GM23248 (cell line): ENCODE data around the gene SPTBN4. TPM values are rescaled to one million over a fixed set of nuclear protein-coding genes. Genes with fewer than 3 reads are reported as not detected.
A peak's percentile ranks its signal among the peaks of the same experiment; 100 is the strongest.

Experiments used
- DNase-seq: peaks from one replicate; pipeline ENCODE4 v3.0.0-alpha.2; 2015
- H2AFZ ChIP-seq: fragments of 200-600 bp; sonication (generic); 2 replicates; pipeline ENCODE4 v1.6.1; 2016; ENCODE audit warnings: antibody characterized with exemption
- H3F3A ChIP-seq: fragments of 200-600 bp; sonication (generic); 2 replicates; pipeline ENCODE4 v1.6.1; 2016; ENCODE audit warnings: mild to moderate bottlenecking, antibody characterized with exemption, mixed run types; ENCODE audit not compliant: insufficient read depth
- H3K27ac ChIP-seq: fragments of 200-600 bp; sonication (generic); 2 replicates; pipeline ENCODE4 v1.5.1; 2016; ENCODE audit warnings: mild to moderate bottlenecking
- H3K27me3 ChIP-seq: fragments of 200-600 bp; sonication (generic); replicated peaks from 2 replicates; pipeline ENCODE4 v1.6.1; 2016; ENCODE audit warnings: mild to moderate bottlenecking; ENCODE audit not compliant: insufficient read depth
- H3K36me3 ChIP-seq: fragments of 200-600 bp; sonication (generic); 2 replicates; pipeline ENCODE4 v1.6.1; 2016; ENCODE audit warnings: low read depth, mild to moderate bottlenecking
- H3K4me1 ChIP-seq: fragments of 200-600 bp; sonication (generic); 2 replicates; pipeline ENCODE4 v1.6.1; 2016; ENCODE audit warnings: mild to moderate bottlenecking; ENCODE audit not compliant: insufficient read depth
- H3K4me2 ChIP-seq: fragments of 200-600 bp; sonication (generic); one replicate; pipeline ENCODE4 v1.6.1; 2016; ENCODE audit warnings: mild to moderate bottlenecking; ENCODE audit not compliant: unreplicated experiment
- H3K4me3 ChIP-seq: fragments of 200-600 bp; sonication (generic); 2 replicates; pipeline ENCODE4 v1.5.1; 2016; ENCODE audit warnings: mild to moderate bottlenecking
- H3K79me2 ChIP-seq: fragments of 200-600 bp; sonication (generic); 2 replicates; pipeline ENCODE4 v1.6.1; 2016; ENCODE audit warnings: mild to moderate bottlenecking; ENCODE audit not compliant: insufficient read depth
- H3K9ac ChIP-seq: fragments of 200-600 bp; sonication (generic); 2 replicates; pipeline ENCODE4 v1.6.1; 2016; ENCODE audit warnings: mild to moderate bottlenecking
- H3K9me2 ChIP-seq: fragments of 200-600 bp; sonication (generic); 2 replicates; pipeline ENCODE4 v1.6.1; 2016; ENCODE audit warnings: mixed run types, mild to moderate bottlenecking, moderate library complexity; ENCODE audit not compliant: insufficient read depth
- H3K9me3 ChIP-seq: fragments of 200-600 bp; sonication (generic); one replicate; pipeline ENCODE4 v1.6.1; 2017; ENCODE audit warnings: low read depth
- H4K20me1 ChIP-seq: fragments of 200-600 bp; sonication (generic); 2 replicates; pipeline ENCODE4 v1.6.0; 2016; ENCODE audit not compliant: insufficient read depth
- EZH2 ChIP-seq: fragments of 200-600 bp; sonication (generic); IDR thresholded peaks from 2 replicates; pipeline ENCODE4 v1.6.1; 2018; ENCODE audit warnings: antibody characterized with exemption, mild to moderate bottlenecking; ENCODE audit not compliant: insufficient read depth, poor library complexity, severe bottlenecking
- EZH2phosphoT487 ChIP-seq: fragments of 200-600 bp; sonication (generic); IDR thresholded peaks from 2 replicates; pipeline ENCODE4 v1.6.1; 2018; ENCODE audit warnings: antibody characterized with exemption, moderate library complexity, mild to moderate bottlenecking, low read depth; ENCODE audit not compliant: insufficient read depth
- WGBS, 2 experiments: methylation state at CpG; one replicate each; pipeline ENCODE4 v1.1.6; 2015 to 2017; ENCODE audit warnings: low lambda C conversion rate in 2 of 2, low coverage in 1 of 2; ENCODE audit errors: missing lambda C conversion rate in 2 of 2; 5-methylcytosine and 5-hydroxymethylcytosine counted together
- in situ Hi-C: fragments of 300-500 bp; cut with MboI; formaldehyde crosslinking; loops from 2 replicates; pipeline ENCODE4 v1.15.0; 2020
- polyA plus RNA-seq: library from polyadenylated mRNA; unstranded; fragments of >200 nt; fragmentation: Nextera tagmentation; extraction: Ambion mirVana; gene quantifications from 2 replicates; pipeline ENCODE4 v1.2.1, GENCODE V29; 2016
- total RNA-seq: library from RNA; depleted of rRNA; stranded (reverse); fragments of >200 nt; shearing (Covaris generic); gene quantifications from 2 replicates; pipeline ENCODE4 v1.2.3, GENCODE V29; 2014

Gene SPTBN4
- total and polyA plus RNA-seq, 2 experiments from 2014 or later, result 0.69 to 2.1 TPM

DNA sequence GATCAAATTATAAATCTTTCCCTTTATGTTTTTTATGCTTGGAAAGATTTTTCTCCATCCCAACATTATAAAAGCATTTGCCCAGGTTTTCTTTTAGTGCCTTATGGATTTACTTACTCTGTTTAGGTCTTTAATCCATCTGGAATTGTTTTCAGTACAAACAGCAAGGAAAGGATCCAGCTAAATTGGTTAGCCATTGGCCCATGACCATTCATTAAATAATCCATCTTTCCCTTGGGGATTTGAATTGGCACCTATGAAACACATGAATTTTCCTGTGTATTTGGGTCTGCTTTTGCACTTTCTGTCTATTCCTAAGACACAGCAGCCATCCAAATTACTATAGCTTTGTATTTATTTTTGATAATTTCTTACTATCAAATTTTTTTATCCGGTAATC lies 81.0 kb downstream of the SPTBN4 start:
- WGBS, 2 experiments, result 48 to 53% methylated on average over 1 of the region's 1 CpG

DNA sequence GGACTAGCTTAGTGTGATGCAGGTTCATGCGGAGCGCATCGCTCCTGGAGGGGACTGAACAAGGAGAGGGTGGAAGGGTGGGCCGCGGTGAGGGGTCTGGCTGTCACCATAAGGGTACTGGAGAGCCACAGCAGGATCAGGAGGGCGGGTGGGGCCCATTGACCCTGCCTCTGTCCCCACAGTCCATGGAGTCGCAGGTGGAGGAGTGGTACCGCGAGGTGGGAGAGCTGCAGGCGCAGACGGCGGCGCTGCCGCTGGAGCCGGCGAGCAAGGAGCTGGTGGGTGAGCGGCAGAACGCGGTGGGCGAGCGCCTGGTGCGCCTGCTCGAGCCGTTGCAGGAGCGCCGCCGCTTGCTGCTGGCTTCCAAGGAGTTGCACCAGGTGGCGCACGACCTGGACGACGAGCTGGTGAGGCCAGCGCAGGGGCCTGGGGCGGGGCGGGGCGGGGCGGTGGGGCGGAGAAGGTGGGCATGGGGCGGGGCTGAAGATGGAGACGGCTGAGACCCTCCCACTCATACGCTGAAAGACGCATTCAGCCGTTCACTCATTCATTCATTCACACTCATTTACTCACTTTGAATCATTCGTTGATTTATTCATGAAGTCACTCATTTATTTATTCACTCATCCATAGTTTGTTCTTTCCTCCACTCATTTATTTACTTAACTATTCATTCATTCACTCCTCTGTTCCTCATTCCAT lies 82.4 kb downstream of the SPTBN4 start:
- peaks cover 15% of the 10 kb centered on the region for H3K27me3 ChIP-seq
- no peak overlapping the region for H3K4me3 ChIP-seq
- in situ Hi-C loops, result no loop called here
- no peaks in the 10 kb centered on the region for H3K4me1 ChIP-seq
- H4K20me1 ChIP-seq, result no peaks in the 10 kb centered on the region
- DNase-seq, result peak; percentile 56
- H2AFZ ChIP-seq, result no peak overlapping the region
- no peaks in the 10 kb centered on the region for H3K9me3 ChIP-seq
- H3K9ac ChIP-seq, result no peak overlapping the region
- no peaks in the 10 kb centered on the region for H3K79me2 ChIP-seq
- H3K27ac ChIP-seq, result no peak overlapping the region
- H3K4me2 ChIP-seq, result no peak overlapping the region
- no peaks in the 10 kb centered on the region for H3K9me2 ChIP-seq
- H3F3A ChIP-seq, result no peaks in the 10 kb centered on the region
- TF ChIP-seq EZH2 (no peak), EZH2phosphoT487 (no peak)
- H3K36me3 ChIP-seq, result no peaks in the 10 kb centered on the region
- 17 to 19% methylated on average over 35 to 43 of the region's 43 CpGs for WGBS, 2 experiments

More for the DNA sequence above, 81.0 kb downstream of the SPTBN4 start:
- Histone ChIP-seq H2AFZ (no peak overlapping the region), H3K36me3 (no peaks in the 10 kb centered on the region), H3K4me3 (no peak overlapping the region), H3K9me3 (no peaks in the 10 kb centered on the region), H4K20me1 (no peaks in the 10 kb centered on the region), H3F3A (no peaks in the 10 kb centered on the region), H3K27me3 (peaks cover 3% of the 10 kb centered on the region; the same call in 1 of the 2 replicates), H3K27ac (no peak overlapping the region), H3K4me1 (no peaks in the 10 kb centered on the region), H3K79me2 (no peaks in the 10 kb centered on the region), H3K9ac (no peak overlapping the region), H3K9me2 (no peaks in the 10 kb centered on the region), H3K4me2 (no peak overlapping the region)
- in situ Hi-C loops, result no loop called here
- DNase-seq, result no peak
- TF ChIP-seq EZH2 (no peak), EZH2phosphoT487 (no peak)

DNA sequence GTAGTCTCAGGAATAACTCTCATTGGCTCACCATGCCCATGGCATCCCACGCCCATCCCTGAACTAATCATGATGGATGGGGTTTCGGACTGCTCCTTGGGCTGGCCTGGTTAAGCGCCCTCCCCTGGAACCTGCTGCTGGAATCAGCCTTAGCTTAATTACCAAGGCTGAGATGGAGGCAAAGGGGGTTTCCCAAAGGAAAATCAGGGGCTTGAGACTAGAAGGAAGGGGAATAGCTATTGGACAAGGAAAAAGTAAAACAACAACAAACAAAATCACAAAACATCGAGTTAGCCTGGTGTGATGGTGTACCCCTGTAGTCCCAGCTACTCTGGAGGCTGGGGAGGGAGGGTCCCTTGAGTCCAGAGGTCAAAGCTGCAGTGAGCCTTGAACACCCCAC lies 84.2 kb downstream of the SPTBN4 start:
- TF ChIP-seq EZH2phosphoT487 (no peak), EZH2 (no peak)
- Histone ChIP-seq H3K9me2 (no peaks in the 10 kb centered on the region), H3K36me3 (no peaks in the 10 kb centered on the region), H3K27me3 (peaks cover 28% of the 10 kb centered on the region), H3K4me2 (no peak overlapping the region), H3K27ac (no peak overlapping the region), H3K4me3 (no peak overlapping the region), H3K79me2 (no peaks in the 10 kb centered on the region), H3K9me3 (no peaks in the 10 kb centered on the region), H4K20me1 (no peaks in the 10 kb centered on the region), H2AFZ (no peak overlapping the region), H3K4me1 (no peaks in the 10 kb centered on the region), H3F3A (no peaks in the 10 kb centered on the region), H3K9ac (no peak overlapping the region)
- in situ Hi-C loops, result no loop called here
- no peak for DNase-seq
- WGBS, 2 experiments, result 73 to 83% methylated on average over 4 of the region's 4 CpGs

DNA sequence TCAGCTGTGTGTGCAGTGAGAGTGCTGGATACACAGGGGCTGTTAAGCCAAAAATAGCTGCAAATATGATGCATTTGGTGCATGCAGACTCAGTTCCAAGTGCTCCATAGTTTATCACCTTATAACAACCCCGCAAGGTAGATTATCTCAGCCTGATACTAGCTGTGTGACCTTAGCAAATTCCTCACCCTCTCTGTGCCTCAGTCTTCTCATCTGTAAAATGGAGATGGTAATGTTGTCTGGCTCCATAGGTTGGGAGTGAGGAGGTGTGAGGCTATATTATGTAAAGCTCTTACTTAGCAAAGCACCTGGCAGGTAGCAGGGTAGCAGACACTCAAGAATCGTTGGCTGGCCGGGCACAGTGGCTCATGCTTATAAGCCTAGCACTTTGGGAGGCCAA lies 86.0 kb downstream of the SPTBN4 start:
- in situ Hi-C loops, result no loop called here
- no peak for TF ChIP-seq EZH2
- no peak for TF ChIP-seq EZH2phosphoT487
- H3K4me2 ChIP-seq, result no peak overlapping the region
- no peaks in the 10 kb centered on the region for H3K79me2 ChIP-seq
- no peak overlapping the region for H2AFZ ChIP-seq
- H3K27me3 ChIP-seq, result peaks cover 28% of the 10 kb centered on the region
- H3K27ac ChIP-seq, result no peak overlapping the region
- H3K9me3 ChIP-seq, result no peaks in the 10 kb centered on the region
- H3K9me2 ChIP-seq, result no peaks in the 10 kb centered on the region
- no peak overlapping the region for H3K4me3 ChIP-seq
- H3K9ac ChIP-seq, result no peak overlapping the region
- H3K4me1 ChIP-seq, result no peaks in the 10 kb centered on the region
- DNase-seq, result no peak
- H4K20me1 ChIP-seq, result no peaks in the 10 kb centered on the region
- 84 to 88% methylated on average over 3 of the region's 3 CpGs for WGBS, 2 experiments
- H3F3A ChIP-seq, result no peaks in the 10 kb centered on the region
- H3K36me3 ChIP-seq, result no peaks in the 10 kb centered on the region
